Mucosa of descending colon (tissue), 3 donors: ENCODE results near the gene SPINT4. TPM values are rescaled to one million over a fixed set of nuclear protein-coding genes. Genes with fewer than 3 reads are reported as not detected.
"Not testable (repeated sequence)": the region's sequence is repeated elsewhere in the genome, so short reads cannot be mapped to it uniquely, and the experiment has no call there.

Experiments used
- ATAC-seq: fragments of 200-7000 bp; cut with Tn5 transposase; one replicate; pipeline ENCODE4 v1.9.1; 2020; ENCODE audit warnings: mild to moderate bottlenecking, moderate library complexity
- DNase-seq, 3 donors: peaks; one replicate each; pipeline ENCODE4 v3.0.0-alpha.2; 2020
- H3K36me3 ChIP-seq: fragments of 200-600 bp; one replicate; pipeline ENCODE4 v1.8.0; 2021; ENCODE audit warnings: low read depth, mild to moderate bottlenecking
- H3K4me1 ChIP-seq: fragments of 200-600 bp; one replicate; pipeline ENCODE4 v1.8.0; 2021; ENCODE audit warnings: low read depth, mild to moderate bottlenecking
- H3K4me3 ChIP-seq: fragments of 200-600 bp; one replicate; pipeline ENCODE4 v1.8.0; 2021; ENCODE audit warnings: mild to moderate bottlenecking
- H3K9me3 ChIP-seq: fragments of 200-600 bp; one replicate; pipeline ENCODE4 v1.8.0; 2021; ENCODE audit warnings: mild to moderate bottlenecking
- intact Hi-C, 2 donors: fragments of 100-400 bp; cut with DNase I in 1 of 2; cut with micrococcal nuclease in 1 of 2; formaldehyde crosslinking; loops; one replicate each; pipeline versions ENCODE4 v1.11.0 to v1.11.1; 2022; cut with DNase I, micrococcal nuclease
- long read RNA-seq, 2 donors: library from polyadenylated mRNA; unstranded; transcript quantifications; one replicate each; pipeline ENCODE4 v2.0.0, GENCODE V29; 2019 to 2021
- total RNA-seq, 3 donors: library from RNA; stranded (reverse); fragmentation: NEBNext Ultra II Directional in 2 of 3; extraction: Animal tissue kit (Norgen Biotek cat#: 25700) in 2 of 3; gene quantifications; one replicate each; pipeline versions ENCODE4 v1.2.1 to v1.2.4, GENCODE V29; 2021 to 2023
- TF ChIP-seq, protein P1 (sequence below): fragments of 200-600 bp; IDR thresholded peaks from one replicate; pipeline ENCODE4 v1.8.0; 2022; ENCODE audit warnings: antibody characterized with exemption, mild to moderate bottlenecking
- donor health status: DM: no; HTN: no; CAD: no; lungs with moderate emphysema.
- donor health status: DM: no; HTN: no; CAD: no.
- donor health status: DM: no; HTN: yes; CAD: no.

SPINT4 gene
- not detected for total RNA-seq
- long read RNA-seq, donor 1 = 0 reads
- long read RNA-seq, donor 2 = 0 reads

DNA sequence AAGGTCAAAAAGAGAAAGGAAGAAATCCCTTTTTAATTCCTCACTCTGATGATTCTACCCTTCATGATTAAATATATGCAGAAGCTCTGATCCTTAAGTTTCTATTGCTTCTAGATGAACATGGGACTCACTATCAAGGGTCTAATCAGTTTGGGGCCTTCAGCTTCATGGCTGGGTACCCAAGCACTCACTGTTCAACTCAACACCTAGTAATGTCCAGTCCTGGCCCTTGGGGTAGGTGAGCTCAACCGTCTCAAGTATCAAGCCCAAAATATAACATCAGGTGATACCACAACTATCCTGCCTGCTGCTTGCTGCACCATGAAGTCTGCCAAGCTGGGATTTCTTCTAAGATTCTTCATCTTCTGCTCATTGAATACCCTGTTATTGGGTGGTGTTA, at the start of gene SPINT4:
Gene SPINT4, plus strand, starts transcription at position 301 of the 400 bp plus-strand sequence. Its CDS starts 21 bp downstream, at position 322.
- ATAC-seq (no peak), DNase-seq (no peak)
- Histone ChIP-seq H3K4me1 (no peaks in the 10 kb centered on the region), H3K9me3 (no peaks in the 10 kb centered on the region), H3K36me3 (no peaks in the 10 kb centered on the region), H3K4me3 (no peak within 1 kb of the TSS)
- TF ChIP-seq, protein P1, sequence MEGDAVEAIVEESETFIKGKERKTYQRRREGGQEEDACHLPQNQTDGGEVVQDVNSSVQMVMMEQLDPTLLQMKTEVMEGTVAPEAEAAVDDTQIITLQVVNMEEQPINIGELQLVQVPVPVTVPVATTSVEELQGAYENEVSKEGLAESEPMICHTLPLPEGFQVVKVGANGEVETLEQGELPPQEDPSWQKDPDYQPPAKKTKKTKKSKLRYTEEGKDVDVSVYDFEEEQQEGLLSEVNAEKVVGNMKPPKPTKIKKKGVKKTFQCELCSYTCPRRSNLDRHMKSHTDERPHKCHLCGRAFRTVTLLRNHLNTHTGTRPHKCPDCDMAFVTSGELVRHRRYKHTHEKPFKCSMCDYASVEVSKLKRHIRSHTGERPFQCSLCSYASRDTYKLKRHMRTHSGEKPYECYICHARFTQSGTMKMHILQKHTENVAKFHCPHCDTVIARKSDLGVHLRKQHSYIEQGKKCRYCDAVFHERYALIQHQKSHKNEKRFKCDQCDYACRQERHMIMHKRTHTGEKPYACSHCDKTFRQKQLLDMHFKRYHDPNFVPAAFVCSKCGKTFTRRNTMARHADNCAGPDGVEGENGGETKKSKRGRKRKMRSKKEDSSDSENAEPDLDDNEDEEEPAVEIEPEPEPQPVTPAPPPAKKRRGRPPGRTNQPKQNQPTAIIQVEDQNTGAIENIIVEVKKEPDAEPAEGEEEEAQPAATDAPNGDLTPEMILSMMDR = no peak
- intact Hi-C loops = no loop called here

DNA sequence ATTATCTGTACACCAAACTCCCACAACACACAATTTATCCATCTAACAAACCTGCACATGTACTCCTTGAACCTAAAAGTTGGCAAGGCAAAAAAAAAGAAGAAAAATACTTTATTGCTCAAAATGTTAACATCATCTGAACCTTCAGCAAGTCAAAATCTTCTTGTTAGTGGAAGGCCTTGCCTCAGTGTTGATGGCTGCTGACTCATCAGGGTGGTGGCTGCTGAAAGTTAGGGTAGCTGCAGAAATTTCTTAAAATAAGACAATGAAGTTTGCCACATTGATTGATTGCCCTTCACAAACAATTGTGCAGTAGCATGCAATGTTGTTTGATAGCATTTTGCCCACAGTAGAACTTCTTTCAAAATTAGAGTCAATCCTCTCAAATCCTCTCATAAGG, 49.4 kb upstream of the SPINT4 start:
- H3K9me3 ChIP-seq = no peaks in the 10 kb centered on the region
- intact Hi-C loops = no loop called here
- DNase-seq (no peak), ATAC-seq (no peak)
- TF ChIP-seq, protein P1 = no peak
- no peaks in the 10 kb centered on the region for H3K4me1 ChIP-seq
- H3K36me3 ChIP-seq = no peaks in the 10 kb centered on the region
- no peak overlapping the region for H3K4me3 ChIP-seq

DNA sequence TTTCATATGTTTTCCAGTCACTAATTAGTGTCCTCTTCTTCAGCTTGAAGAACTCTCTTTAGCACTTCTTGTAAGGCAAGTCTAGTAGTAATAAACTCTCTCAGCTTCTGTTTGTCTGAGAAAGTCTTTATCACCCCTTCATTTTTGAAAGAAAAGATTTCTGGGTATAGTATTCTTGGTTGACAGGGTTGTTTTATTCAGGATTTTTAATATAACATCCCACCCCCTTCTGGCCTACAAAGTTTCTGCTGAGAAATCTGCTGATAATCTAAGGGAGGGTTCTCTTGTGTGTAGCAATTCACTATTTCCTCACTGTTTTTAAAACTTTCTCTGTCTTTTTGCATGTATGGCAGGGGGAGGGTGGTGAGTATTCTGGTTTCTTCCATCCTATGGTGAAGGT, 42.5 kb upstream of the SPINT4 start:
- no peak for ATAC-seq
- Histone ChIP-seq H3K4me1 (no peaks in the 10 kb centered on the region), H3K4me3 (no peak overlapping the region), H3K36me3 (no peaks in the 10 kb centered on the region), H3K9me3 (peaks cover 20% of the 10 kb centered on the region)
- DNase-seq = no peak
- TF ChIP-seq, protein P1 = no peak
- intact Hi-C loops = no loop called here

DNA sequence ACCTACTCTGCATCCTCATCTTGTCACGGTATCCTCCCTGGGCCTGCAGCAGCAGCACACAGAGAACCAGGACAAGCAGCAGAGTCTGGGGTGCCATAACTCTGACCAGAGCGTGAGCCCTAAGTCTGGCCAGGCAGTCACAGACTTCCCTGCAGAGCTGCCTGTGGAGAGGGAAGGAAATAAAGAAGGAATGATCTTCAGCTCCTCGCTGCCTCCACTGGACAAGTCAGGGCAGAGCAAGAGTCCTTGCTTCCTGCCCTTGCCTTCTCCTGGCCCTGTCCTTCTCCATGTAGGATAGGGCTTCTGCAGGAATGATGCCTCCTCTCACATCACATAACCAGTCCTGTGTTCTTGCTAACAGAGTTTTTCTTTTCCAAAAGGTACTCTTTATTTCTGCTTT, 36.3 kb upstream of the SPINT4 start:
- peak; percentile 51 for ATAC-seq
- peak in 1 of 3 donors; percentile 11 for DNase-seq
- Histone ChIP-seq H3K9me3 (no peaks in the 10 kb centered on the region), H3K36me3 (no peaks in the 10 kb centered on the region), H3K4me3 (no peak overlapping the region), H3K4me1 (no peaks in the 10 kb centered on the region)
- TF ChIP-seq, protein P1 = no peak
- intact Hi-C loops = no loop called here

DNA sequence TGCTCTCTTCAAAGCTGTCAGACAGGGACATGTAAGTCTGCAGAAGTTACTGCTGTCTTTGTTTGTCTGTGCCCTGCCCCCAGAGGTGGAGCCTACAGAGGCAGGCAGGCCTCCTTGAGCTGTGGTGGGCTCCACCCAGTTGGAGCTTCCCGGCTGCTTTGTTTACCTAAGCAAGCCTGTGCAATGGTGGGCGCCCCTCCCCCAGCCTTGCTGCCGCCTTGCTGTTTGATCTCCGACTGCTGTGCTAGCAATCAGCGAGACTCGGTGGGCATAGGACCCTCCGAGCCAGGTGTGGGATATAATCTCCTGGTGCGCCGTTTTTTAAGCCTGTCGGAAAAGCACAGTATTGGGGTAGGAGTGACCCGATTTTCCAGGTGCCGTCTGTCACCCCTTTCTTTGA, 28.8 kb upstream of the SPINT4 start:
- DNase-seq, H3K9me3 ChIP-seq, H3K4me3 ChIP-seq, ATAC-seq, H3K36me3 ChIP-seq, H3K4me1 ChIP-seq, intact Hi-C loops: not testable (repeated sequence)

DNA sequence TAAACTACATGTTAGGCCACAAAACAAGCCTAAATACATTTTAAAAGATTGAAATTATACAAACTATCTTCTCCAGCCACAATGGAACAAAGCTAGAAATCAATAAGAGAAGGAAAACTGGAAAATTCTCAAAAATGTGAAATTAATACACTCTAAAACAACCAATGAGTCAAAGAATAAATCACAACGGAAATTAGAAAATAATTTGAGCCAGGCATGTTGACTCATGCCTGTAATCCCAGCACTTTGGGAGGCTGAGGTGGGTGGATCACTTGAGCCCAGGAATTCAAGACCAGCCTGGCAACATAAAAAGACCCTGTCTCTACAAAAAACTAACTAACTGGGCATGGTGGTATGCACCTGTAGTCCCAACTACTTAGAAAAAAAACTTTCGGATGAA, 26.7 kb upstream of the SPINT4 start:
- H3K4me3 ChIP-seq = no peak overlapping the region

More for the DNA sequence above, 26.7 kb upstream of the SPINT4 start:
- no peak for DNase-seq
- Histone ChIP-seq H3K9me3 (no peaks in the 10 kb centered on the region), H3K36me3 (no peaks in the 10 kb centered on the region), H3K4me1 (no peaks in the 10 kb centered on the region)
- no peak for ATAC-seq
- TF ChIP-seq, protein P1 = no peak
- intact Hi-C loops = no loop called here
